Measurements from ENCODE around the gene LUZP2.

DNA sequence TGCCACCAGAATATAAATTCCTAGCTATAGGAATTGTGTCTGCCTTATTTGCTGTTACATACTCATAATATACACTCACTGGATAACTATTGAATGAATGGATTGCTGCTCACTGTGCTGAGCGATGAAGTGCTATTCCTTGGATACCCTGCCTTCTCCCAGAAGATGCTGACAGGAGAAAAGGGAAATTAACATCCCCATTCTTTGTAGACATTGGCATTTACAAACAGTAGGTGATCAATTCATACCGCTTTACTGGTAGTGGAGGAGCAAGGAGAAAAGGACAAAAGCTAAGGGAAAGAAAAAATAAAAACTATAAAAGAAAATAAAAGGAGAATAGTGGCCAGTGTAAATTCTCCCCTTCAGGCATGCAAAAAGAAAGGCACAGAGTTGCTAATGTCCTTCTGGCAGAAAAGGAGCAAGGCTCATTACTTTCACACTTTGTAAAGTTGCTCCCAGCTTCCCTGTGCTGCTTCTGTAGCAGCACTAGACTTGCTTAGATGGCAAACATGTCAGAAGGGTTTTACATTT lies 183.0 kb downstream of the LUZP2 start:
- no peak for TF ChIP-seq POLR2A (IDR thresholded peaks at IDR 0.05; ENCODE audit: low read depth)
- TF ChIP-seq, protein P1, sequence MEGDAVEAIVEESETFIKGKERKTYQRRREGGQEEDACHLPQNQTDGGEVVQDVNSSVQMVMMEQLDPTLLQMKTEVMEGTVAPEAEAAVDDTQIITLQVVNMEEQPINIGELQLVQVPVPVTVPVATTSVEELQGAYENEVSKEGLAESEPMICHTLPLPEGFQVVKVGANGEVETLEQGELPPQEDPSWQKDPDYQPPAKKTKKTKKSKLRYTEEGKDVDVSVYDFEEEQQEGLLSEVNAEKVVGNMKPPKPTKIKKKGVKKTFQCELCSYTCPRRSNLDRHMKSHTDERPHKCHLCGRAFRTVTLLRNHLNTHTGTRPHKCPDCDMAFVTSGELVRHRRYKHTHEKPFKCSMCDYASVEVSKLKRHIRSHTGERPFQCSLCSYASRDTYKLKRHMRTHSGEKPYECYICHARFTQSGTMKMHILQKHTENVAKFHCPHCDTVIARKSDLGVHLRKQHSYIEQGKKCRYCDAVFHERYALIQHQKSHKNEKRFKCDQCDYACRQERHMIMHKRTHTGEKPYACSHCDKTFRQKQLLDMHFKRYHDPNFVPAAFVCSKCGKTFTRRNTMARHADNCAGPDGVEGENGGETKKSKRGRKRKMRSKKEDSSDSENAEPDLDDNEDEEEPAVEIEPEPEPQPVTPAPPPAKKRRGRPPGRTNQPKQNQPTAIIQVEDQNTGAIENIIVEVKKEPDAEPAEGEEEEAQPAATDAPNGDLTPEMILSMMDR (IDR thresholded peaks at IDR 0.05): no peak
